HG03066 (cell line): Measurements from ENCODE around the gene ZNF440.
"Not testable (repeated sequence)": the region's sequence is repeated elsewhere in the genome, so short reads cannot be mapped to it uniquely, and the experiment has no call there.

Source experiments
- ATAC-seq: cut with Tn5 transposase; IDR thresholded peaks from one replicate; pipeline ENCODE4 v1.9.1; 2021; ENCODE audit warnings: low read depth; ENCODE audit not compliant: unreplicated experiment

Gene ZNF440

GRCh38 chr19:11821474-11822109, 7.5 kb downstream of the ZNF440 start:
- no peak for ATAC-seq

DNA sequence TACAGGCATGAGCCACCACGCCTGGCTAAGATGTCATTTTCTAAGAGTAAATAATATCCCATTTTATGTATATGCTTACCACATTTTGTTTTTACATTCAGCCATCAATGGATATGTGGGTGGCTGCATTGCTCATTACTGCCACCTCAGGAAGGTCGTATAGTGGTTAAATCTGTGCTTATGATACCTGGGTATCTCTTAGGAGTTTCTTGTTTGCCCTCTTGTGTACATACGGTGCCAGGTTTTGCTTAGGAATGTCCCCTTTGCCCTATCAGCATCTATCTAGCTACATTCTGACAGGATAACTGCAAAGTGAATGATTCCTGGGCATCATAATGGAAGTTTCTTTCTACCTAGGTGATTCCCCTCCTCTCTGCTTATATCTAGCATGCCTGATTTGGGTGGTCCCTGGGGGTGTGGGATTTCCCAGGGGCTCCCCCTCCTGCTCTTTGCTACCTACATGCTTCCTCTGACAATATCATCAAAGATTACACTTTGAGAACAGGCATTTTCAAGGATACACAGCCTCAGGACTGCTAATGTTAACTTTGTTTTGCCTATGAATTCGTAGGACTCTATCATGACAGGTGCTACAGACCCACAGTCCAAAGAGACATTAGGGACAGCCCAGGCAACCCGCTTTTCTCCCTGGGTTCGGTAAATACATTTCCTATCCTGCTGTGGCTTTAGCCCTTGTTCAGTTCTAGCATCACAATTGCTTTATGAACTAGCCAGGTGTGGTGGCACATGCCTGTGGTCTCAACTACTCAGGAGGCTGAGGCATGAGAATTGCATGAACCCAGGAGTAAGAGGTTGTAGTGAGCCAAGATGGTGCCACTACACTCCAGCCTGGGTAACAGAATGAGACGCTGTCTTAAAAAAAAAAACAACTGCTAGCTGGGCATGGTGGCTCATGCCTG, 15.1 kb downstream of the ZNF440 start:
- not testable (repeated sequence) for ATAC-seq

DNA sequence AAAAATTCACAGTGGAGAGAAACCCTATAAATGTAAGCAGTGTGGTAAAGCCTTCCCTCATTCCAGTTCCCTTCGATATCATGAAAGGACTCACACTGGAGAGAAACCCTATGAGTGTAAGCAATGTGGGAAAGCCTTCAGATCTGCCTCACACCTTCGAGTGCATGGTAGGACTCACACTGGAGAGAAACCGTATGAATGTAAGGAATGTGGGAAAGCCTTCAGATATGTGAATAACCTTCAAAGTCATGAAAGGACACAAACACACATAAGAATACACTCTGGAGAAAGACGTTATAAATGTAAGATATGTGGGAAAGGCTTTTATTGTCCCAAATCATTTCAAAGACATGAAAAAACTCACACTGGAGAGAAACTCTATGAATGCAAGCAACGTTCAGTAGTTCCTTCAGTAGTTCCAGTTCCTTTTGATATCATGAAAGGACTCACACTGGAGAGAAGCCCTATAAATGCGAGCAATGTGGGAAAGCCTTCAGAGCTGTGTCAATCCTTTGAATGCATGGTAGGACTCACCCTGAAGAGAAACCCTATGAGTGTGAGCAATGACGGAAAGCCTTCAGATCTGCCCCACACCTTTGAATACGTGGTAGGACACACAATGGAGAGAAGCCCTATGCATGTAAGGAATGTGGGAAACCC, 18.3 kb downstream of the ZNF440 start:
- ATAC-seq: no peak

GRCh38 chr19:11833541-11833940, 19.5 kb downstream of the ZNF440 start:
- no peak for ATAC-seq

DNA sequence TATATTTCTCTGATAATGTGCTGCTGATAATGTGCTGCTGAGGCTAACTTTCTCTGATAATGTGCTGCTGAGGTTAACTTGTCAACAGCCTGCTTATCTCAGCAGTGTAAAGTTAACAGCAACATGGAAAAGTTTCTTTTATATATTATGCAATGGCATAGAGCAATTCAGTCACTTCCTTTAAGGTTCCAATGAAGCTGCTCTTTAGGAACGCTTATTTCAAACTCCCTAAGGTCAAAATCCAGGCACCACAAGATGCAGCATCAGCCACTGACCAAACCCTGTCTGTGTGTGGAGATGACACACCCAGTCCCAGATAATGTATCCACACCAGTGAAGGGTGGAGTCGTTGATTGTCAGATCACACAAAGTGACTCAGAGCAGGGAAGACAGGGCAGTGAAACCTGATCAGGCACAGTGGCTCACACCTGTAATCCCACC, 21.6 kb downstream of the ZNF440 start:
- ATAC-seq: not testable (repeated sequence)

DNA sequence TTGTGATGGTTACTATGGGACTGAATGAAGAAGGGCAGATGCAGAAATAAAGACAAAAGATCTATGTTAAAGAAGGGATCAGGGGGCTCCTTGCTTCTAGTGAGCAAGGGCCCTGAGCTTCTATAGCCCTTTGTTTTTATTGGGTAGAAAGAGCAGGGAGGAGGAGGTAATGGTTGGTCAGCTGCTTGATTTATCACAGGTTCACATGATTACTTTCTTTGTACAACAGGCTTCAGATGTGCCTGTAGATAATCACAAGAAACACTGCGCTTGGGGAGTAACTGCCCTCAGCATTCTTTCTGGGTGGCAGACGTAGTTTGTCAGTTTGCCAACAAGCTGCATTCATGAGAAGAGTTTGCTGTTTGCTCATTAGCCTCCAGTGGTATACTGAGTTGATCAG, 29.6 kb downstream of the ZNF440 start:
- no peak for ATAC-seq

DNA sequence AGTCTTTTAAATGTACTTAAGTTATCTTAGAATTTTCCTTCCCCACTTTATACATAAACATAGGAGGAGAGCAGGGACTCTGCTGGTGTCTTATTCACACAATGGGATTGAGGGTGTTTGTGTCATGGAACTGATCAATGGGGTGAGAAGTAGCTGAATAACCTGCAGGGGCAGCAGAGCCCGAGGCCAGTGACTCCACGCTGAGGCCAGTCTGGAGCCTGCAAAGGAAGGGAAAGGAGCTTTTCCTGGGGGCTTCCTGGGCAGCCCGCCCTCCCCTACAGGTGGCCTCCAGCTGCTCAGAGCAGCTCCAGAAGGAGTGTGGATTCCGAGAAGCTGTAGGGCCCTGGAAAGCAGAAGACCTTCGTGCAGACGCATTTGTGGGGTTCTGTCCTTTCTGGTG, 33.5 kb downstream of the ZNF440 start:
- not testable (repeated sequence) for ATAC-seq

- no peak for ATAC-seq
Measured at GRCh38 chr19:11848200-11848593, 34.1 kb downstream of the ZNF440 start.

GRCh38 chr19:11848594-11849469, 34.8 kb downstream of the ZNF440 start, which contains the start of gene ZNF439:
Gene ZNF439, plus strand, starts transcription at chr19:11848726. Its CDS starts 142 bp downstream, at chr19:11848868.
- ATAC-seq: no peak

- not testable (repeated sequence) for ATAC-seq
Measured at GRCh38 chr19:11850289-11850688, 36.2 kb downstream of the ZNF440 start.

GRCh38 chr19:11853358-11853757, 39.3 kb downstream of the ZNF440 start:
- no peak for ATAC-seq

GRCh38 chr19:11856596-11857250, 42.6 kb downstream of the ZNF440 start:
- ATAC-seq: no peak

DNA sequence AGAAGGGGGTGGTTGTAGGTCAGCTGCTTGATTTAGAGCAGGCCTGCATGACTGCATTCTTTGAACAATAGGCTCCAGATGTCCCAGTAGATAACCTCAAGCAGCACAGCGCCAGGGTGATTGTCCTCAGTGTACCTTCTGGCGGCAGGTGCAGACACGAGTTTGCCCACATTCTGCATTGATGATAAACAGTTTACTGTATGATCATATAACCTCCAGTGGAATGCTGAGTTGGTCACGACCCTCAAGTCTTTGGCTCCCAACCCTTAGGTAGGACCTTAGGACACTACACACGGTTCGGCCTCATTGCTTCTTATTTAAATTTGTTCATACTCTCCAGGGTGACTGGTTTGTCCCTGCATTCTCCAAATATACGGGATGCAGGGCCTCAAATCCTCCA, 46.6 kb downstream of the ZNF440 start:
- no peak for ATAC-seq

DNA sequence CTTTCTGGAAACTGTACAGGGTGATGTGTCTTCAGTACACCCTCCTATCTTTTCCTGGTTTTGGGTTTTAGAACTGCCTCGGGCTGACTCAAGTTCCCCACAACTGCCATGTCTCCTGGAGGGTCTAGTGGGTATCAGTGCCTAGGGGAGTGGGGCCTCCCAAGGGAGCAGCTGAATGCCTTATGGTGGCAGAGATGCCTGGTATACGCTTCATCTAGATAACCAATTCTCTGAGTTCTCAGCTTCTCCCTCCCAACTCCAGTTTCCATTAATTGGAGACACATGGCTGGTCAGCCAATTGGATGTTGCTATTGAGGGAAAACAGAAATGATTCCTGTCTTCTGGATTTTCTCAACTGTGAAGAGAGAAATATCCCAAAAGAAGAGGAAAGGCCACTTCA, 47.2 kb downstream of the ZNF440 start:
- ATAC-seq: no peak

DNA sequence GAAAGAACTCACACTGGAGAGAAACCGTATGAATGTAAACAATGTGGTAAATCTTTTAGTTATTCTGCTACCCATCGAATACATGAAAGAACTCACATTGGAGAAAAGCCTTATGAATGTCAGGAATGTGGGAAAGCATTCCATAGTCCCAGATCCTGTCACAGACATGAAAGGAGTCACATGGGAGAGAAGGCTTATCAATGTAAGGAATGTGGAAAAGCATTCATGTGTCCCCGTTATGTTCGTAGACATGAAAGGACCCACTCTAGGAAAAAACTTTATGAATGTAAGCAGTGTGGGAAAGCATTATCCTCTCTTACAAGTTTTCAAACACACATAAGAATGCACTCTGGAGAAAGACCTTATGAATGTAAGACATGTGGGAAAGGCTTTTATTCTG, 53.7 kb downstream of the ZNF440 start:
- ATAC-seq: not testable (repeated sequence)

- no peak for ATAC-seq
Measured at GRCh38 chr19:11868188-11868587, 54.1 kb downstream of the ZNF440 start.

- ATAC-seq: no peak
Measured at GRCh38 chr19:11872624-11873023, 58.6 kb downstream of the ZNF440 start.

GRCh38 chr19:11873762-11874161, 59.7 kb downstream of the ZNF440 start:
- no peak for ATAC-seq

DNA sequence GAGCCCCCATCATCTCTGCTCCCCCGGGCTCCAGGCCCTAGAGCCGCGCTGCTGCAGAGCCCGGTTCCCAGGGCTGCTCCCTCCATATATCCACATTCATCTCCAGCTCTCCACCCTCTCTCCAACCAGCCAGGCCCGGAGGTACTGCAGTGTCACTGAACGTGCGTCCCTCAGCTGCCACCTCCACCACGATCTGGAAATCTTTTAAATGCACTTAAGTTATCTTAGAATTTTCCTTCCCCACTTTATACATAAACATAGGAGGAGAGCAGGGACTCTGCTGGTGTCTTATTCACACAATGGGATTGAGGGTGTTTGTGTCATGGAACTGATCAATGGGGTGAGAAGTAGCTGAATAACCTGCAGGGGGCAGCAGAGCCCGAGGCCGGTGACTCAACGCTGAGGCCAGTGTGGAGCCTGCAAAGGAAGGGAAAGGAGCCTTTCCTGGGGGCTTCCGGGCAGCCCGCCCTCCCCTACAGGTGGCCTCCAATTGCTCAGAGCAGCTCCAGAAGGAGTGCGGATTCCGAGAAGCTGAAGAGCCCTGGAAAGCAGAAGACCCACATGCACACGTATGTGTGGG, 65.7 kb downstream of the ZNF440 start:
- not testable (repeated sequence) for ATAC-seq
